Fibroblast of skin of left biceps (primary cell): ENCODE measurements around the gene SIGLEC12.
"Not testable (repeated sequence)": the region's sequence is repeated elsewhere in the genome, so short reads cannot be mapped to it uniquely, and the experiment has no call there.

ENCODE experiments used
- DNase-seq, 2 experiments: peaks; one replicate each; pipeline ENCODE4 v3.0.0-alpha.2; 2013; ENCODE audit warnings: low read depth in 2 of 2

SIGLEC12 gene

DNA sequence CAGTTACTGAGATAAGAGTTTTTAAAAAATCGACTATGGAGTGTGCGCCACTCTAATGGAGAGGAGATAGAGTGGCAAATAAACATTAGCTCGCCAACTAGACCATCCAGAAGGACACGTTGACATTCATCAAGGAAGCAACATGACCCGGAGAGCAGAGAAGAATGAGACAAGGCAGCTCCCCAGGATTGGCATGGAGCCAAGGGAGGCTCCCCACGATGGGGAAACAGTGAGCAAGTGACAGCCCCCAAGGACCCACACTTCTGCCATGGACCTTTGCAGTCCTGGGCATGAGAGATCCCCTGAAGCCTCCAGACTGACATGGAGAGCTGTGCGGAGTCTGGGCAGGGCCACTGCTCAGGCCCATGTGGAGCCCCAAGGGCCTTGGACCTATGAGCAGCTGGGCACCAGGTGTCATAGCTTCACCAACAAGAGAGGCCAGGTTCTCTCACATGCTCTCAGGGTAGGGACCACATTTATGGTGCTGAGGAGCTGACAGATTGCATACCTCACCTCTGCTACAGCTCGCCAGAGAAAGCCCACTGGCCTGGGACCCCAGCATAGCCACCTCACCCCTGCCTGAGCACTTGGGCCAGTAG is 23.2 kb upstream of the SIGLEC12 start:
- no peak for DNase-seq

DNA sequence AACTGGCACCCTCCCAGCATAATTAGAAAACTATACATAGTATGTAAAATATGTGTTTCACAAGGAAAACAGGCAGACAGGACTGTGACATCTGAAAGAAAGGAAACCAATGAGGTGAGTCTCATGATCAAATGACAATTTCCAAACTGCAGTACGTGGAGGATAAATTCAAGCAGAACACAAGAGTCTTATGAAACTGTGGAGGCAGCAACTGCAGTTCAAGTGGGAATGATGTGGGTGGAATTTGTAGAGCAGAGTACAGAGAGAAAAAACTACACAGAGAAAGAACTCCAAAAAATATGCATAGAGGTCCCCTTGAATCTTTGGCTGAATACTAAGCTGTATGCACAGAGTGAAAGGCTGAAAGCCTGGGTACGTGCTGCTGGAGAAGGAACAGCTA is 20.2 kb upstream of the SIGLEC12 start:
- no peak for DNase-seq

DNA sequence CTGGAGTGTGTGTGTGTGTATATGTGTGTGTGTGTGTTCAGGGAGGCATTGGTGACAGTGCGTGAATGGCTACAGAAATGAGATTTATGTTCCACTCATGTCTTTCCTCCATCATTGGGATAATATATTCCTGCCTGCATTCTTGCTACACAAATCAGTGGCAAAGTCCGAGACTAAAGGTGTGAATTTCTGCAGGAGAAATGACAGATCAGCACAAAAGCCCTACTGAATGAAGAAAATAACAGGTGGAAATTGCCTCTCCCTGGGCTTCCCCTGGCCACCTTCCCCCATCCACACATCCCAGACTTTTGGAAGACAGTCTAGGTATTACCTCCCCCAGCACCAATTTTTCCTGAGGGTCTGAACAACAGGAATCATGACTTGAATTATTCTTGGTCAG is 19.8 kb upstream of the SIGLEC12 start:
- no peak for DNase-seq

DNA sequence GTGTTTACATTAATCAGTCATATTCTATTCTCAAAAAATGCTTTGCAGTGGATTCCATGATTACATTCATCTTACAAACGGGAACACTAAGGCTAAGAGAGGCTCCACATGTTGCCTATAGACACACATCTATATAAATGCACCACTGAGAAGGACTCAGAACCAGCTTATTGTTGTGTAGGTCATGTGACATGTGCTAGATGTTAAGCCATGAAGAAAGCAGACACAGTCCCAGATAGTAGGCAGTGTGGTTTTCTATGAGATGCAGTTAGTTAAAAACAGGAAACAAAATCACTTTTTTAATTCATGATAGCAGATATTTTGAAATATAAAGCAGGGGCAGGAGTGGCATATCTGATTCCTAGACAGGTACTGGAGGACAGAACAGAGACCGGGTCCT is 19.1 kb upstream of the SIGLEC12 start:
- no peak for DNase-seq

DNA sequence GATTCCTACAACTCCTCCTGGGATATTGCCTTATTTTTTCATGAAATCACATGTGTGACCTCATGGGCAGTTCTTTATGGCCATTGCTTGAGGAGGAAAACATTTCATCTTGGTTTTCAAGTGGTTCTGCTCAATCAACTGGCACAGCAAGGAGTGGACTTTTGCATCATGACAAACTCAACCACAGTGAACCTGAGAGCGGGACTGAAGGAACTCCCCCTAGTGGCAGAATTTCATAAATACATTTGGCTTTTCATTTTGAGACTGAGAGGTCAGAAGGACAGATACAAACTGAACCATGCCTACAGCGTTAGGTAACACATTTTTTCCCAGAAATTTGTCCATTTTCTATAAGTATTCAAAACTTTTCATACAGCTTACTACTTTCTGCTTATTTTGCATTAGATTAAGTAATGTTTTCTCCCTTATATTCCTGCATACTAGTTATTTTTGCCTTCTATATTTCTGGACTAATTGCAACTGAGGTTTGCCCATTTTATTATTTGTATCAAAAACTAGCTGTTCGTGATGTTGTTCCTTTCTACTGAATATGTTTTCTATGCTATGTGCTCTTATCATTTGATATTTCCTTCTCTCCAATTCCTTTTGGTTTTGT is 13.4 kb upstream of the SIGLEC12 start:
- no peak for DNase-seq

DNA sequence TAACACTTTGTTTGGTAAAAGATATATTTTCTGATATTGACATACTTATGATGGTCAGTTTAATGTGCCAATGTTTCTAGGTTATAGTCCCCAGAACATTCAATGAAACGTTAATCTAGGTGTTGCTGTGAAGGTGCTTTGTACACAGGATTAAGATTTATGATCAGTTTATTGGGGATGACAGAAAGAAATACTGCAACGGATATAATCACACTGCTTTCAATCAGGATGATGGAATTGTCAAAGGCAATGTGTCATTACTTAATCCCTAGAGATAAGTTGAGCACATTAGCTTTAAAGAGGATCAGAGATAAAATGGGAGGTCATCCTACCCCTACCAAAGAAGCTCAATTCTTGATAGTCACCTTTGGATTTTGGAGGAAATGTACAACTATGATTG is 12.4 kb upstream of the SIGLEC12 start:
- DNase-seq, result no peak

DNA sequence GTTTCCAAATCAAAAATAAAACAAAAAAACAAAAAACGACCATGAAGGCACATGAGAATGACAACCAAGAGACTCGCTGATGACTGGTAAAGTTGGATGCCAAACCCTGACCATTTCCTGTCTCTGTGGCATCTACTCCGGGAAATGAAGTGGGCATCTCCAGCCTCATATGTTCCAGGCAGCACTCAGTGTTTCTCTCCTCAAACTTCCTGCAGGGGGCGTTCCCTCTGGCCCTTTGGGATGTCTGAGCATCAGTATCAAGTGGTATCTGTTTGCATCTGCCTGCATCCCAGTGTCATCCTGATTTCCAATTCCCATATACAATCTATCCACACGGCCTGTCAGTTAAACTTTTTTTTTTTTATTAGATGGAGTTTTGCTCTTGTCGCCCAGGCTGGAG is 9.8 kb upstream of the SIGLEC12 start:
- no peak for DNase-seq

DNA sequence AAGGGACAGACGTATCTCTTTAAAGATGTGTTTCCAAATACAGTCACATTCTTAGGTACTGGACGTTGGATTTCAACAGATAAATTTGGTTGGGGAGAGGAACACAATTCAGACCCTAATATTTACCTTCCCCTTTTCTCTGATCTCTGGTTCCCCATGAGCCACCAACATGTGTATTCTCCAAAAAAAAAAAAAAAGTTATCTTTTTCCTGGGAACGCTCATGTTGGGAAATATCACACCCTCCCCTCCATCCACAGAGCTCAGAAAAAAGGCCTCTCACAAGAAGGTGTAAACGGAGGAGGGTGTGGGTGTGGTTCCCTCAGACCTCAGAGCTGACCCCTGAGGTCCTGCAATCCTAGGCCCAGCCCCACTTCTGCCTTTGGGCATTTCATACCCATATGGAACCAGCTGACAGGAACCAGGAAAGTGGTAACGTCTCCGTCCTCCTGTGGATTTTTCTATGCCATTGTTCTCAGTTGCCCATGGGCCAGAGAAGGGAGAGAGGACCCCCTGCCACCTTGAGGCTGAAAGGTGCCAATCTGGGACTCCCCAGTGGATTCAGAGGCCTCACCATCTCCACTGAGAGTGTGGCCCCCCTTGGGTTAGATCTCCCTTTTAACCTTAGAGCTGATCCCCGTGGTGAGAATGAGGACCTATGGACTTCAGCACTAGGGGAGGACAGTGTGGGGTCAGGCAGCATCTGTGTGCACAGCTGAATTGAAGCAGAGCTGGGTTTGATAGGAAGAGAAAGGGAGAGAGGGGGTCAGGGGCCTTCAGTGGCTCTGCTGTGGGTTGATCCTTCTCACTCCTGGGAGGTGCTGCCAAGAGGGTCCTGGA is 8.4 kb upstream of the SIGLEC12 start:
- DNase-seq, result no peak

DNA sequence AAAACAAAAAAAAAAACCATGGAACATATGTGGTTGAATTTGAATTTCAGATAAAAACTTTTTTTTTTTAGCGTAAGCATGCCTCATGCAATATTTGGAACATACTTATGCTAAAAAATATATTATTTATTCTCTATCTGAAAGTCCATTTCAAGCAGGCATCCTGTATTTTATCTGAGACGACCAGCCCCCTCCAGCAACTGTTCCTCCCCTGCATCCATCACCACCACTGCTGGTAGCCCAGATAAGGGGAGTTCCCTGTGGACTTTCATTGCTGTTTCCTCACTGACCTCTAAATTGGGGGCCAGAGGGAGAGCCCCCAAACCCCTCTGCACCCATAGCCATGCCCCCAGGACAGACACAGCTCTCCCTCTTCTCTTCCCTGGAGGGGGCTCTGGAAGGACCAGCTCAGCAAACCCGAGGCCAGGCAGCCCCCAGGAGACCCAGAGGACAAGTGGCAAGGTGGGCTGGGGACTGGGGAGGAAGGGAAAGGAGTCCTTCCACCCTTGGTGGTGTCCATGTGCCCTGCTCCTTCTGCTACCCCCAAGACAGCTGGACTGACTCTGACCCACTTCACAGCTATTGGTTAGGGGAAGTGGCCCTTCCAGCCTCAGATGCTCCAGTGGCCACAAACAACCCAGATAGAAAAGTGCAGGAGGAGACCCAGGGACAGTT is 6.6 kb upstream of the SIGLEC12 start:
- no peak for DNase-seq

DNA sequence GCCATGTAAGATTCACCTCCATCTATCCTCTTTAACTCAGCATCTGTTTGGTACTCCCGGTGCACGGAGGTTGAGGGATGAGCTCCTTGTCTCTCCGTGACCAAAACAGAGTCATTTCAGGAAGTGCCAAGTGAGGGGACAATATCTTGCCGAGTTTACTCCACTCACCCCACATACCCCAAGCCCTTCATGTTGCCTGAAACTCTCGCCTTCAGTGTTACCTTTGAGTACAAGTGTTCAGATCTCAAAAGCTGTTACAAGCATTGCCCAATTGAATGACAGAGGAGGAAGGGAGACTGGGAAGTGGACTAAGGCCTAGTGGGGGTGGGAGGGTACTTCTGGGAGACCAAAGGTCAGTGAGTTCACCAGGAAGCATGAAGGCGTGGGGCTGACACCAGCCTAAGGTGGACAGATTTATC is 6.0 kb upstream of the SIGLEC12 start:
- DNase-seq, result no peak

DNA sequence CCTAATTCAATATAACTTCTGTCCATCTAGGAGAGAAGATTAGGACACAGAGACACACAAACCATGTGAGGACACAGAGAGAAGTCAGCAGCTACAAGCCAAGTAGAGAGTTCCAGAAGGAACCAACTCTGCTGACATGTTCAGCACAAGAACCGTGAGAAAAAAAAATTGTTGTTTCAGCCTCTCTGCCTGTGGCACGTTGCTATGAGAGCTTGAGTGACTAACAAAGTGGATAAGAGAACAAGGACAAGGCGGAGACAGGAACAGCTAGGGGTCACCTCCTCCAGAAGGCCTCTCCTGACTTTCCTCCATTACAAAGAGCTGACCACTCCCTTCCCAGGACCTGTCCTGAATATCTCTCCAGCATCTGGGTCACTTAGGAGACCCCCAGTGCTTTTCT is 5.6 kb upstream of the SIGLEC12 start:
- DNase-seq, result no peak

DNA sequence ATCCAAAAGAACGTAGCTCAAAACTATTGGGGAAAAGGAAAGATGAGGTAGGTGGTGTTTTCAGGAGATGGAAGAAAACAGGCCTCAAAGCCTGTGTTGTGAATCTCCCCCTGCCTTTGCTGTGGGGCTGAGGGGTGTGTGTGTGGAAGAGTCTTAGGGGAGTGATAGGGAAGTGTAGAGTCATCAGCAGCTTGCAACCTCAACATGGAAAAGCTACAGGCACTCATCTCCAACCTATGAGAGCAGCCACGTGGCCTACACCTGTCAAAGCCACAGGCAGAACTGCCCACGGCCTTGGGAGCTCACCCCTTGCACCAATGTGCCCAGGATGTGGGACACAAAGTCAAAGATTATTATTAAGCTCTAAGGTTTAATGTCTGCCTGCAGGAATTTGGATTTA is 4.3 kb upstream of the SIGLEC12 start:
- DNase-seq, result no peak

DNA sequence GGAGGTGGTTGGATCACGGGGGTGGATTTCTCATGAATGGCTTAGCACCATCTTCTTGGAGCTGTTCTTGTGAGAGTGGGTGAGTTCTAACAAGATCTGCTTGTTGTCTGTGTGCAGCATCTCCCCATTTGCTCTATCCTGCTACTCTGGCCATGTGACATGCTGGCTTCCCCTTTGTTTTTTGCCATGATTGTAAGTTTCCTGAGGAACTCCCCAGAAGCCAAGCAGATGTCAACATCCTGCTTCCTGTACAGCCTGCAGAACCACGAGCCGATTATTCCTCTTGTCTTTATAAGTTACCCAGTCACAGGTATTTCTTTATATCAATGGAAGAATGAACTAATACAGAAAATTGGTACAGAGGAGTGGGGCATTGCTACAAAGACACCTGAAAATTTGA is 2.3 kb upstream of the SIGLEC12 start:
- no peak for DNase-seq

DNA sequence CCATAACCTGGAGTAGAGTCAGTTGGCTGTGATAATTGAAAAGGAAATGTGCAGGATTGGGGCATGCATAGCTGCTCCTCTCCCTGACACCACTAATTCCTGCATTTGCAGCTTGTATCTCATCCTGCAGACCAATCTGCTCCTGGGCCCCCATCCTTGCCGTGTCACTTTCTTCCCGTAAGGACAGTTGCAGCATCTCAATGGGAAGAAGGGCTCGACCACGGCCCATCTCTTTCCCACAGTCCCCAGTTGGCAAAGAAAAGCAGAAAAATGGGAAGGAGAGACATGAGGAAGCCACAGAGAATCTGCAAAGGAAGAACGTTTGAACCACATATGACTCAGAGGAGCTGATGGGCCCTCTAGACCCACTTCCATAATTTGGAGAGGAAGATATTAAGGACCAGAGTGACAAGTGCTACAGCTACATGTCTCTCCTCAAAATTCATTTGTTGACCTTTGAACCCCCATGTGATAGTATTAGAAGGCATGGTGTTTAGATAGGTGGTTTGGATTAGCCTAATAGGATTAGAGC is 1.8 kb upstream of the SIGLEC12 start:
- DNase-seq, result no peak

DNA sequence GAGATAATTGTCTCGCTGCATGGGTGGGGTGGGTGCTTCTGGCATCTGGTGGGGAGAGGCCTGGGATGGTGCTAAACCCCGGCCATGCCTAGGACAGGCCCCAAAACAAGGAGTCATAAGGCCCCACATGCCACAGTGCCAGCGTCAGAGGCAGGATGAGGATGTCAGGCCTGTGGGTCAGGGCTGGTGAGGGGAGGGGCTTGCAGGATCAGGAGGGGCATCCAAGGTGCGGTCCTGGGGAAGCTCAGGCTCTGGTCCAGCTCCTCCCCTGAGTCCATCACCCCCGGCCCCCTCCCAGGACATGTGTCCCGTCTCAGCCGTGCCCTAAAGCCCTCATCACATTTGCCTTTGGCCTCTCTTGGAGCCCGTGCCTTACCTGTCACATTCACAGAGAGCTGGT is 669 bp downstream of the SIGLEC12 start:
- not testable (repeated sequence) for DNase-seq

DNA sequence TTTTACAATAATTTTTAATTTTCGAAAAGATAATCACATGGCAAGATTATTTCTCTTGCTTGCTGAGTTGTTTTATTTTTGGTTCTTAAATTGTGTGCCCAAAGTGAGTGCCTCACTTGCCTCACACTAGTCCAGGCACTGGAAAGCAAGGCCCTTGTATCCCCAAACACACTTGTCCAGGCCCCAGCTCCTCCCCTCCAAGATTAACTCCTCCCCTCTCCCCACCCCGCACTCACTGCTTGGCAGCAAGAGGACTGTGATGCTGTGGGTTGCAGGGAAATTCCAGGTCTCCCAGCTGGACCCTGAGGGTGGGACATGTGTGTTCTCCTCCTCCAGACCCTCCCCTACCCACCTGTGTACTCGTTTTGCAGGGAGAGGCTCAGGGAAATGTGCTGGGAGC is 3.9 kb downstream of the SIGLEC12 start:
- DNase-seq, result no peak

DNA sequence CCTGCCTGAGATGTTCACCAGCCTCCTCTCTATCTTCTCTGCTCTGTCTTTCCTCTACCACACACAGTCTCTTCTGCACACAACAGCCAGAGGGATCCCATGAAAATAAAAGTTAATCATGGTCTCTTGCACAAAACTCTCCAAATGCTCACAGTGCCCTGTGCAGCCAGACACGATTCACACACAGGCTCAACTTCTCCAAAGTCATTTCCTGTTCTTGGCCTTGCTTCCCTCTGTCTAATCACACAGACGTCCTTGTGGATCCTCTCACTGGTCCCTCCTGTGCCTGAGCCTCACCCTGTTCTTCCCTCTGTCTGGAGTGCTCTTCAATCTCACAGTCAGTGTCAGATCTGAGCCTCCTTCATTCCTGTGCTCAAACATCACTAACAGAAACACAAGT is 7.8 kb downstream of the SIGLEC12 start:
- DNase-seq, result no peak

DNA sequence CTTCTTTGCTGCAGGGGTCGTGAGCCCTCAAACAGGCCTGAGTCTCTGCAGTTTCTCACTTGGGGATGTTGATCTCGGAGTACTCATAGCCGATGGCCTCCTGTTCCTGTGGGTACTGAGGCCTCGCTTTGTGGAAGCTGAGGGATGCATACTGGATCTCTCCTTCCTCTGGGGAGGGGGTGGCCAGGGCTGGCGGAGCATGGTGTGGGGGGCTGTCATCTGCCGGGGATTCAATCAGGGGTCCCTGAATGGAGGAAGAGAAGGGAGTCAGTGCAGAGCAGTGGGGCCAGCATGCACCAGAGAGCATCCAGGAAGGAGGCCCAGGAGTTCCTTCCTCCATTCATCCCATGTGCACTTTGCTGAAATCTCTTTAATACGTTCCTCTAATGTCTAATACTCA is 10.0 kb downstream of the SIGLEC12 start:
- no peak for DNase-seq

DNA sequence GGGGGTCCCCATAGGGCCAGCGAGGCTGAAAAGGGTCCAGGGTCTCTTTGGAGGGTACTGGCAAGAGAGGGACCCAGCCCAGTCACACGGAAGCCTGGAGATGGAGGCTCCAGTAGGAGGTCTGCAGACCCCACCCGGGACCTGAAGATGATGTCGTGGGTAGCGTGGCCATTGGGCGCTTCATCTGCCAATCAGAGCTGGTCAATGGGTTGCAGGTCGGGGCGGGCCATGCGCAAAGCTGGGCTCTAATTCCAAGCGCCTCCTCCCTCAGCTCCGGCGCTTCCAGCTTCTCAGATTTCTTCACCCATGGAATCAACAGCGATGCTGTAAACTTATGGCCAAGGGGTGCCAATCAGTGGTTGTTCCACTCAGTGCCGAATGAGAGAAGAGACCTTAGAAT is 10.9 kb downstream of the SIGLEC12 start:
- no peak for DNase-seq

DNA sequence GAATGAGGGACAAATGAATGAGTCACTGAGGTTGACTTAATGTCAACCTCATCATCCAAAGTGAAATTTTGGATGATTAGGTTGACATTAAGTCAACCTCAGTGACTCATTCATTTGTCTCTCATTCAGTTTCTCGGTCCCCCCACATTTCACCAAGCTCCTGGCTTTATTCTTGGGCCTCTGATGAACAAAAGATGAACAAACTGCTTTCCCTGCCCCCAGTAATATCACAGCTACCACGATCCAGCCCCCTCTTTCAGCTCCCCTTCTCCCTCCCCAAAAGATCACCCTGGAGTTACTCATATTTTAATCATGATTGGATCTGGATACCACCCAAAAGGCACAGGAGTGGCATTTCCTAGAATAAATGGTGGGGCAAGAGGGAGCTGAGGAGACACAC is 12.5 kb downstream of the SIGLEC12 start:
- DNase-seq, result no peak

DNA sequence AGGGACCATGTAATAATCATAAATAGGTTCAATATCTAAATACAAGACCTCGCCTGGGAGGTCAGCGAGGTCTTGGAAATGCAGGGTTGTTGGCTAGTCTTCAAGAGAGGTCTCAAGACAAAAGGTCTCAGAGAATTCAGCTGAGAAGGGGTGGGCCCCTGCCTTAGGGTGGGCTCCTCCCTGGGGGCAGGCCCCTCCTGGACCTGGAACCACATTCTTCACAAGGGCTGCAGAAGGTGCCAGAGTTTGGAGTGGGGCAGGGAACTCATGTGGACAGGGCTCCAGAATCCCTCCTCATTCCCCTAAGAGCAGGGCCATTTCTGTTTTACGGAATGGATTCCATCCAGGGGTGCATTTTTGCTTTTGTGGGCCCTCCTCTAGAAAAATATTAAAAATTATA is 13.1 kb downstream of the SIGLEC12 start:
- no peak for DNase-seq

DNA sequence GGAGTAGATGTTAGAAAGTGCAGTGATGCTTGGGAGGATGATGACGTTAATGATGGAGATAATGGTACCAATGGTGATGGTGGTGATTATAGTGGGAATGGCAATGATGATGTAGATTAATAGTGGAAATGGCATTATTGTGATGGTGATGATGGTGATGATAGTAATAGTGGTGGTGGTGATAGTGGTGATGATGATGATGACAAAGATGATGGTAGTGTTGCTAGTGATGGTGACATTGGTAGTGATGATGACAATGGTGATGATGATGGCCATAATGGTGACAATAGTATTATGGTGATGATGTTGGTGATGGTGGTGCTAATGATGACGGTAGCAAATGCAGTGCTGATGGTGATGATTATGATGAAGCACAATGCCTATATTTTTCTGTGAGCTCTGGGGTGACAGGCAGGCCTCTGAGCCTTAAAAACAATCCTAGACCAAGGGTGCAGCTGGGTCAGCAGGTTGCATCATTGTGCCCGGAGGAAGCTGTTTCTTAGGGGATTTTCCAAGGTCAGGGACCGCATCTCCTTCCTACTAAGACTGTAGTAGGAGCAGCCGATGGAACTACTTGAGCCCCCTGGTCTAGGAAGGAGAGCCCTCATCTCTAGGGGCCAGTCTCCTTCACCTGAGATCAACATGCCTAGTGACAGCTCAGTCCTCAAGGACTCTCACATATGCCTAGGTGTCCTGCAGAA is 15.5 kb downstream of the SIGLEC12 start:
- no peak for DNase-seq
